ENCODE measurements around the gene ACSF3. TPM values are rescaled to one million over a fixed set of nuclear protein-coding genes. Genes with fewer than 3 reads are reported as not detected.

Gene ACSF3
- total RNA-seq, 1 experiment from 2014 or later = 55.2 TPM

- H3K36me3 ChIP-seq (ENCODE audit: control insufficient read depth, insufficient read depth, low read length) = no peaks in the 10 kb centered on the region
- POLR2A ChIA-PET = no interaction called here
- H3K4me3 Mint-ChIP-seq (ENCODE audit: unreplicated experiment) = no peak overlapping the region
- no peaks in the 10 kb centered on the region for H3K27me3 ChIP-seq (replicated peaks; ENCODE audit: control insufficient read depth, insufficient read depth, low read length)
- intact Hi-C loops (cut with micrococcal nuclease; ENCODE audit: unreplicated experiment) = no loop called here
- H3K4me1 ChIP-seq = peaks cover 4% of the 10 kb centered on the region; the same call in 1 of the 2 replicates
- H3K27me3 Mint-ChIP-seq (ENCODE audit: insufficient read depth, unreplicated experiment) = no peaks in the 10 kb centered on the region
- no peak for TF ChIP-seq CTCF (IDR thresholded peaks at IDR 0.05; ENCODE audit: insufficient read depth in 1 of 2, low read depth in 1 of 2, low read length in 1 of 2, severe bottlenecking in 1 of 2, unreplicated experiment in 1 of 2)
- DNase-seq = peak in 1 of 2 experiments; percentile 42
- H3K27ac Mint-ChIP-seq (ENCODE audit: unreplicated experiment) = no peak overlapping the region
- H3K9me3 Mint-ChIP-seq (ENCODE audit: unreplicated experiment) = no peaks in the 10 kb centered on the region
- CTCF ChIA-PET = no interaction called here
- H3K4me1 Mint-ChIP-seq (ENCODE audit: low read depth, unreplicated experiment) = no peaks in the 10 kb centered on the region
- H3K4me3 ChIP-seq (ENCODE audit: low read depth, low read length) = no peak overlapping the region
- no peaks in the 10 kb centered on the region for H3K9me3 ChIP-seq
- H3K36me3 Mint-ChIP-seq (ENCODE audit: insufficient read depth, unreplicated experiment) = no peaks in the 10 kb centered on the region
- BruUV-seq (replicated peaks) = no TSS peak
Observed at GRCh38 chr16:89193576-89194293, 100.1 kb downstream of the ACSF3 start.

- Histone ChIP-seq H3K27me3 (replicated peaks; ENCODE audit: control insufficient read depth, insufficient read depth, low read length) (no peaks in the 10 kb centered on the region; the same call in 1 of the 2 replicates), H3K9me3 (no peaks in the 10 kb centered on the region), H3K36me3 (ENCODE audit: control insufficient read depth, insufficient read depth, low read length) (no peaks in the 10 kb centered on the region), H3K4me3 (ENCODE audit: low read depth, low read length) (no peak overlapping the region), H3K4me1 (peaks cover 8% of the 10 kb centered on the region)
- intact Hi-C loops (cut with micrococcal nuclease; ENCODE audit: unreplicated experiment) = no loop called here
- DNase-seq = no peak
- no peaks in the 10 kb centered on the region for H3K36me3 Mint-ChIP-seq (ENCODE audit: insufficient read depth, unreplicated experiment)
- no TSS peak for BruUV-seq (replicated peaks)
- H3K4me3 Mint-ChIP-seq (ENCODE audit: unreplicated experiment) = no peak overlapping the region
- no peak overlapping the region for H3K27ac Mint-ChIP-seq (ENCODE audit: unreplicated experiment)
- TF ChIP-seq CTCF (IDR thresholded peaks at IDR 0.05; ENCODE audit: insufficient read depth in 1 of 2, low read depth in 1 of 2, low read length in 1 of 2, severe bottlenecking in 1 of 2, unreplicated experiment in 1 of 2) = no peak
- no peaks in the 10 kb centered on the region for H3K27me3 Mint-ChIP-seq (ENCODE audit: insufficient read depth, unreplicated experiment)
- H3K9me3 Mint-ChIP-seq (ENCODE audit: unreplicated experiment) = no peaks in the 10 kb centered on the region
- ChIA-PET CTCF (no interaction called here), POLR2A (no interaction called here)
- H3K4me1 Mint-ChIP-seq (ENCODE audit: low read depth, unreplicated experiment) = no peaks in the 10 kb centered on the region
Observed at GRCh38 chr16:89194340-89195311, 101.0 kb downstream of the ACSF3 start.

- DNase-seq = peak in 1 of 2 experiments; percentile 56
- H3K36me3 ChIP-seq (ENCODE audit: control insufficient read depth, insufficient read depth, low read length) = no peaks in the 10 kb centered on the region
- no peak overlapping the region for H3K4me3 ChIP-seq (ENCODE audit: low read depth, low read length)
- no peaks in the 10 kb centered on the region; the same call in 1 of the 2 replicates for H3K27me3 ChIP-seq (replicated peaks; ENCODE audit: control insufficient read depth, insufficient read depth, low read length)
- Mint-ChIP-seq H3K36me3 (ENCODE audit: insufficient read depth, unreplicated experiment) (no peaks in the 10 kb centered on the region), H3K27me3 (ENCODE audit: insufficient read depth, unreplicated experiment) (no peaks in the 10 kb centered on the region), H3K4me1 (ENCODE audit: low read depth, unreplicated experiment) (no peaks in the 10 kb centered on the region), H3K9me3 (ENCODE audit: unreplicated experiment) (no peaks in the 10 kb centered on the region), H3K27ac (ENCODE audit: unreplicated experiment) (no peak overlapping the region), H3K4me3 (ENCODE audit: unreplicated experiment) (no peak overlapping the region)
- POLR2A ChIA-PET = no interaction called here
- intact Hi-C loops (cut with micrococcal nuclease; ENCODE audit: unreplicated experiment) = no loop called here
- peaks cover 14% of the 10 kb centered on the region for H3K4me1 ChIP-seq
- CTCF ChIA-PET = no interaction called here
- no peak for TF ChIP-seq CTCF (IDR thresholded peaks at IDR 0.05; ENCODE audit: insufficient read depth in 1 of 2, low read depth in 1 of 2, low read length in 1 of 2, severe bottlenecking in 1 of 2, unreplicated experiment in 1 of 2)
- H3K9me3 ChIP-seq = no peaks in the 10 kb centered on the region
- BruUV-seq (replicated peaks) = no TSS peak
Observed at GRCh38 chr16:89195521-89196171, 102.0 kb downstream of the ACSF3 start.
